SK-N-MC (cell line): ENCODE measurements around the gene MEIOB.

Experiments
- EZH2 ChIP-seq: fragments of 200-600 bp; sonication (generic); IDR thresholded peaks from one replicate; pipeline ENCODE4 v1.6.1; 2017; ENCODE audit warnings: antibody characterized with exemption
- FOXP2 ChIP-seq: optimal IDR thresholded peaks from 2 replicates; pipeline ENCODE3; 2011; ENCODE audit warnings: mild to moderate bottlenecking, moderate library complexity; ENCODE audit not compliant: insufficient read depth; ENCODE audit errors: extremely low read length, control extremely low read depth
- POLR2AphosphoS5 ChIP-seq: IDR thresholded peaks from 2 replicates; pipeline ENCODE4 v1.6.1; 2012; ENCODE audit warnings: mild to moderate bottlenecking, low read depth, low read length, borderline replicate concordance

DNA sequence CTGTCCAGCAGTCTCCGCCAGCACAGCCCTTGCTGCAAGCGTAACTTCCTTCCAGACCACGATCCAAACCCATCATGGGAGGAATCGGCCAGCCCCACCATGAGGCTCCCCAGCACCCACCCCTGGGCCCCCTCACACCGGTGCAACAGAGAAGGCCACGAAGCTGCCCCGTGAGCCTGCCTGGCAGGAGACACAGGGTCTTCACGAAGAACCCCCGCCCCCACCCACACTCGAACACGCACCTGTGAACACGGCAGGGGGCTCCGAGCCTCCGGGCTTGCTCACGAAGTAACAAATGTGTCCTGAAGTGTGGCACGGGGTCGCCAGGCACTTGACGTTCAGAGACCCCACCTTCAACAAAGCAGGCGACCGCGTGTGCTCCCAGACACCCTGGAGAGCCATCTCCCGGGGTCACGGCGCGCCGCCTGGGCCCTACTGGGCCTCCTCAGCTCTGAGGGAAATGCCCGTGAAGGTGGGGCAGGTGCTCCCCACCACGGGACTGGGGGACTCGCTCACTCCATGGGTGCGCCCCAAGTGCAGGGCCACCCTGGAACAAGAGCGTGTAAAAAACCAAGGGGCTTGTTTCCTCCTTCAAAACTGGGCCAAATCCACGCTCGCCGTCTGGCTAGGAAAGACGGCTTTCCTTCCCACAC lies 53.0 kb downstream of the MEIOB start:
- TF ChIP-seq EZH2 = no peak
- TF ChIP-seq POLR2AphosphoS5 = no peak
- no peak for TF ChIP-seq FOXP2
